ENCODE measurements around the gene PLCH2. TPM values are rescaled to one million over a fixed set of nuclear protein-coding genes. Genes with fewer than 3 reads are reported as not detected.
"Not testable (repeated sequence)": the region's sequence is repeated elsewhere in the genome, so short reads cannot be mapped to it uniquely, and the experiment has no call there.

PLCH2 gene
- total RNA-seq, 1 donor from 2014 or later, result 0.47 TPM

- not testable (repeated sequence) for DNase-seq (ENCODE audit: extremely low read depth, low read depth, low spot score)
These were observed 16.9 kb upstream of the PLCH2 start for GRCh38 chr1:2459102-2459753.

GRCh38 chr1:2459757-2460156 lies 16.3 kb upstream of the PLCH2 start:
- DNase-seq (ENCODE audit: extremely low read depth, low read depth, low spot score), result no peak

DNA sequence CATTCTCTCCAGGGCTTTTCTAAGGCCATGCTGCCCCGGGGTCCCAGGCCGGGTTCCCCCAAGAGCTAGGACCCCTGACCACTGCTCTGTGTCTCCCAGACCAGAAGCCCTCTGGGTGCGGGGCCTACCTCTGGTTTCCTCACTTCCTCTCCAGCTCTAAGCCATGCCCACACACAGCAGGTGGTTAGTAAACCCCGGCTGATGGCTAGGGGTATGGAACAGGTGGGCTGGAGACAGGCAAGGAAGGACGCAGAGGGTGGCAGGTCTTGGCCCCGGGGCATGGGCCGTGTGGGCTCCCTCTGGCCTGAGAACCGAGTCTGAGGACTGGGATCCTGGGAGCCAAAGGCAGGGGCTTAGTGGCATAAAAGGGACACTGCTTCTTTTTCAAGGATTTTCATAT lies 15.9 kb upstream of the PLCH2 start:
- no peak for DNase-seq (ENCODE audit: extremely low read depth, low read depth, low spot score)

- DNase-seq (ENCODE audit: extremely low read depth, low read depth, low spot score), result no peak
These were observed 14.9 kb upstream of the PLCH2 start for GRCh38 chr1:2460996-2461751.

- no peak for DNase-seq (ENCODE audit: extremely low read depth, low read depth, low spot score)
These were observed 13.3 kb upstream of the PLCH2 start for GRCh38 chr1:2462819-2463218.

DNA sequence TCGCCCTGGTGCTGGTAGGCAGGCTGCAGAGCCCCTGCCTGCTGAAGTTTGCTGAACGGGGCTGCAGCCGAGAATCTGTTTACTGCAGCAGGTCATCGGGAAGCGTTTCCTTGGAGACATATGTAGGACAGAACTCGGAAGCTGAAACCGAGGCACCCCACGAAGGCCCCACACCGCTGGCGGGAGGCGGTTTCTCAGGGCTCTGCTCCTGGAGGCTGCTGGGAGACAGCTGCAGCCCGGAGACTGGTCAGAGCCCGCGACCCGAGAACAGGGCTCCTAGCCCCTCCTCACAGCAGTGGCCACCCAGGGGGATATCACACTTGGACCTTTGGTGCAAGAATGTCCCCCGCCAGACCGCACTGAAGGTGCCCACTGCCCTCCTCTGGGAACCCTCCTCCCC lies 12.7 kb upstream of the PLCH2 start:
- no peak for DNase-seq (ENCODE audit: extremely low read depth, low read depth, low spot score)

GRCh38 chr1:2465371-2466269 lies 10.5 kb upstream of the PLCH2 start:
- no peak for DNase-seq (ENCODE audit: extremely low read depth, low read depth, low spot score)

DNA sequence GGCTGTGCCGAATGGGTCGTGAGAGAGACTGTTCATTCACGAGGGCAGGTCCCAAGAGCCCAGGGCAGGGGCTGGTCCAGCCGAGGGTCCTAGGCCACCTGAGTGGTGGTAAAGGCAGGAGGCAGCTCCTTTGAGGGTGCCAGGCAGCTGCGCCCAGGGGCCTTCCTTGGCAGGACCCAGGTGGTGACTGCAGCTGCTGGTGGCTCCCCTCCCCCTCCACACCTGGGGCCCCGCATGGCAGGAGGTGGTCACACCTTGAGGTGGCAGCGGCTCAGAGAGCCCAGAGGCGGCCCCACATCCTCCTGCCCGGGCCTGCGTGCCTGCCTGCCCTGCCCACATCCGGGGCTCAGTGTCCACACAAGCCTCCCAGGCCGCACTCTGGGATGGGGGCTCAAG lies 9.8 kb upstream of the PLCH2 start:
- no peak for DNase-seq (ENCODE audit: extremely low read depth, low read depth, low spot score)

- no peak for DNase-seq (ENCODE audit: extremely low read depth, low read depth, low spot score)
These were observed 9.0 kb upstream of the PLCH2 start for GRCh38 chr1:2466958-2467554.

DNA sequence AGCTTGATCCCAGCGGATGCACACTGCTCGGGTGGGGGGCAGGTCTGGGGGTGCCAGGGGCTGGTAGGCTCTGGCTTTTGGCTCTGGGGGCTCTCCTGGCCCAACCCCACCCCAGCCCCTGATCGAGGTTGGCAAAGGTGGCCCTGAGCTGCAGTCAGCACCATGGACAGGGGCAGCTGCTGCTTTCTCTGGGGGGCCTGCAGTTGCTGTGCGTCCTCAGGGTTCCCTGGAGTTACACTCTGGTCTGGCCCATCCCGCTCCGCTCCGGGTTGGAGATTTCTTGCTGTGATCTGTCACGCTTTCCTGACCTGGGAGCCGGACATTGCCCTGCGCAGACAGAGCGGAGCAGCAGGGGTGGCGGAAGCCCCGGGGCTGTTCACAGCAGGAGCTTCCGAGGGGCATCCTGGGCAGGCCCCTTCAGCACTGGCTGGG lies 8.0 kb upstream of the PLCH2 start:
- DNase-seq (ENCODE audit: extremely low read depth, low read depth, low spot score), result no peak

DNA sequence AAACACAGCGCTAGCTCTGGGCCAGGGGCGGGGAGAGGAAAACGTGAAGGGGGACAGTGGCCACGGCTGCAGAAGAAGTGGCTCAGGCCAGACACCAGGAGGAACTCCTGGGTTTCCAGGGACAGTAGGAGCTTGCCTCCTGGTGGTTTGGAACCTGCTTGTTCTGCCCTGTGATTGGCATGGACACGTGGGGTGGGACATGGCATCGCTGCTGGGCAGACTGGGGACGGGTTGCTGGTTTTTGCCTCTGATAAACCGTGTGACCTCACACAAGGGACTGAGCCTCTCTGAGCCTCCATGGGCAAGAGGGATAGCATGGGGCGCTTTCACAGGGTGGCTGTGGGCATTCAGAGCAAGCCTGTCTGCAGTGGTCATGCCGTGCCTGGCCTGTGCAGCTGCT lies 7.5 kb upstream of the PLCH2 start:
- no peak for DNase-seq (ENCODE audit: extremely low read depth, low read depth, low spot score)

DNA sequence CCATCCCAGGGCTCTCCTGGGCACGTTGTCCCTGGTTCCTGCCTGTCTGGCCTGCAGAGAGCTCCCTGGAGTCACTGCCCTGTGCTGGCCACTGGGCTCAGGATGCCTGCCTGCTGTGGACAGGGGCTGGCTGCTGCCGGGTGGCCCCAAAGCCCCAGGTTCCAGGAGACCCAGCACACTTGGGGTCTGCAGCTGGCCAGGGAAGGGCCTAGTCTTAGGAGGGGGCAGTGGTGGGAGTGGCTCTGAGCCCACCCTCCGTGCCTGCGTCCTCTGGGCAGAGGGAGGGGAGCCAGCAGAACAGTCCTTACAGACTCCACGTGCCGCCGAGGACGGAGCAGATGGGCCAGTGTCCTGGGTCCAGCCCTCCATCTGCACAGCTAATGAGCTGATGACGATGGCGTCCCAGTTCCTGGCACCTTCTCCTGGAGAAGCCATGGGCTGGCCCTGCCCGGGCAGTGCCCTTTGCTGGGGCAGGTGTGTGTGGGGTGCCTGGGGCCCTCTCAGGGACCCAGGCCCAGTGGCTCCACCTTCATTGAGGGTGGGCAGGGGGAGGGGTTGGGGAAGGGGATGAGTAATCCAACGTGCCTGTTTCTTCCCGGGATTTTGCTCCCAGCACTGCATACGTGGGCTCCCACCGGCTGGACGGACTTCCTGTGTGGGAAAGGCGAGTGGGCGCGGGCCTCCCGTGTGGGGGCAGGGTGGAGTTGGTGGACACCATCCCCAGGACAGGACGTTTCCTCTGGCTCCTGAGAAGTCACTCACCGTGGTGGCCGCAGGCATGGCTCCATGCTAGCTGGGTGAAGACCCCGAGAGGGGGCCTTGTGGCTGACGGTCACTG lies 6.8 kb upstream of the PLCH2 start:
- DNase-seq (ENCODE audit: extremely low read depth, low read depth, low spot score), result no peak

DNA sequence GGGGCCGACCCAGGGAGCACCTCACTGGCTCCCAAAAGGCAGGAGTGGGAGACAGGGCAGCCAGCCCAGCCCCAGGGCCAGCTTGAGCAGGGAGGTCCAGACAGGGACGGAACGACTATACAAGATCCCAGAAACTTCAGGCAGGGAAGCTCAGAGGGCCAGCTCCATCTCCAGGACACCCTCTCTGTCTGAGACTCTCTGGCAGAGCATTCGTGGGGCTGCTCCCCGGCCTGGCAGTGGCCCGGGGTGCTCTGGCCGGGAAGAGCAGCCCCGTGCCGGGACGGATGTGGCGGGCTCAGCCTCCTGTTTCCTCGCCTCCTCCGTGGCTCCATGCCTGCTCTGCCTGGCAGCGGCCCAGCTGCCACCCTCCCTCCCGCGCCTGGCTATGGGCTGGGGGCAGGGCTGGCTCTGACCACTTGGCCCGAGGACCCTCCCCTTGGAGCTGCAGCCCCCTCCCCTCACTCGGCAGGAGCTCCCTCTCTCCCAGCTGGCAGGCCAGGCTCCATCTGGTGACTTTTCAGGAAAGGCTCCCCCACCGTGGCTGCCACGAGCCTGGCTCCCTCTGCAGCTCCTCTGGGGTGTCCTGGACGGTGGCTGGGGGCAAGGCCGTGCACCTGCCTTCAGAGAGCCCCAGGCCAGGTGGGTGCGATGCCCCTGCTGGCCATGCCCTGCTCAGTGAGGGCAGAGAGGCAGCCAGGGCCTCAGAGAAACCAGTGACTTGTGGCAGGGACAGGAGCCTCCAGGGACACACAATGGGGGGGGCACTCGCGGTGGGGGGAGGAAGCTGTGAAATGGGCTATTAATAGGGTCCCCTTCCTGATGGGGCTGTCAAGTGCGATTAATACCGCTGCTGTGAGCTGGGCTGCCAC lies 5.6 kb upstream of the PLCH2 start:
- no peak for DNase-seq (ENCODE audit: extremely low read depth, low read depth, low spot score)

DNA sequence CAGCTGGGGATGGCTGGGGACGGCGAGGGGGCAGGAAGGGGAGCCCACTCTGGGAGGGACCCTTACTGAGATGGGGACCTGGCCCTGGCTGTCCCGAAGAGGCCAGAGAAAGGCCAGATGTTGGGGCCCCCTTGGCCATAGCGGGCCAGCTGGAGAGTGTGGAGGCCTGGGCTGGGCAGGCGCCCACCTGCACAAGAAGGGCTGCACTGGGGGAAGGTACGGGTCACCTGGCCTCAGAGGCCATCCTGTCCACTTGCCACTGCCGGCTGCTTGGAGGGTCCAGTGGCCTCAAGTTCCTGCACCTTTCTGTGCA lies 5.0 kb upstream of the PLCH2 start:
- DNase-seq (ENCODE audit: extremely low read depth, low read depth, low spot score), result no peak

DNA sequence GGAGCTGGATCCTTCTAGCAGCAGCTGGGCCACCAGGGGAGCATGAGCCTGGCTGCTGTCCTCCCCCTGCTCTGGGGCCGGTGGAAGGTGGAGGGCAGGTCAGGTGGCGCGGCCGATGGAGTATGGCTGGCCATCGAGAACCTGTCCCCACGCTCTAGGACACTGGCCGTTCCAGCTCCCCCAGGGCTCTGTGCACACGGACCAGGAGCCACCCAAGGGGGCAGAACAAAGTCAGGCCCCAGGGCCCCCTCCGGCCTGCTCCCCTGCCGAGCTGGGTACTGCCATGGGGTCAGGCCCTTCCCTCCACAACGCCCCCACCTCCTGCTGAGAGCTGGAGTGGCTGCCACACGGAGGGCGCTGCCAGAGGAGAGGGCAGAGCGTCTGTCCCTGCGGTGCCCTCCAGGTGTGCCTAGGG lies 4.5 kb upstream of the PLCH2 start:
- DNase-seq (ENCODE audit: extremely low read depth, low read depth, low spot score), result no peak

GRCh38 chr1:2472109-2472508 lies 4.0 kb upstream of the PLCH2 start:
- no peak for DNase-seq (ENCODE audit: extremely low read depth, low read depth, low spot score)

DNA sequence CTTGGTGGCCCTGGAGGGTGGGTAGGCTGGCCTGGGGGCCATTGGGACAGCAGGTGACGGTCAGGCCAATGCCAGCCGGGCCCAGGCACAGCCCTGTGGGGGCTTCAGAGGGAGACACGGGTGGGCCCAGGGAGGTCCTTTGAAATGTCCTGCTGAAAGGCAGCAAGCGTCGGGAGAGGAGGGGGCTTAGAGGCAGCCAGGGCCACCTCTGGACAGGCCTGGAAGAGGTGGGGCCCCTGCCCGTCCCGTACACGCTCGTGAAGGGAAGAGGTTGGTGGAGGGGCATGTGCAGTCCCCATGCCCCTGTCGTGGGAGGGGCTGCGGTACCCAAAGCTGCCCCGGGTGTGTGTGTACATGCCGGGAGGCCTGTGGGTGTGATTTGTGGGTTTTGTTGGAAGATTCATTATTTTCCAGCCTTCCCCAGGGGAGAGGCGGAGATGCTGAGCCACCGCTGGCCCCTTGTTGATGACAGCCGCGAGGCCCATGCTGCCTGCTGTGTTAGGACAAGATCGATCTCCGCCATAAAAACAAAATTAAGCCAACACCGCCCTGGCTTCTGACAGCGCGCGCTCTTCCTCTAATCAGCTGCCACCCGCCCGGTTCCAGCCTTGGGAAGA lies 3.4 kb upstream of the PLCH2 start:
- no peak for DNase-seq (ENCODE audit: extremely low read depth, low read depth, low spot score)

- DNase-seq (ENCODE audit: extremely low read depth, low read depth, low spot score), result no peak
These were observed 2.9 kb upstream of the PLCH2 start for GRCh38 chr1:2473198-2473597.

Data from glomerular endothelial cell (primary cell).